HEK293T (cell line): ENCODE measurements around the gene L3MBTL3.

ENCODE experiments used
- CTCF ChIA-PET: fragments of 350-600 bp; formaldehyde crosslinking; extraction: SDS; loops from one replicate; lab custom pipeline; 2021; ENCODE audit warnings: antibody characterized with exemption, inconsistent platforms; lab: Yijun Ruan, JAX
- POLR2A ChIA-PET: fragments of 350-600 bp; formaldehyde crosslinking; extraction: SDS; loops from one replicate; lab custom pipeline; 2020; ENCODE audit warnings: antibody characterized with exemption, inconsistent platforms; lab: Yijun Ruan, JAX
- DNase-seq: peaks from one replicate; pipeline ENCODE4 v3.0.0; 2012; ENCODE audit warnings: mixed read lengths; ENCODE audit errors: extremely low spot score
- ARNT ChIP-seq: fragments of 450-650 bp; IDR thresholded peaks from 2 replicates; pipeline ENCODE4 v1.6.1; 2017; ENCODE audit warnings: mild to moderate bottlenecking
- BHLHE40 ChIP-seq: fragments of 450-650 bp; IDR thresholded peaks from 2 replicates; pipeline ENCODE4 v1.6.1; 2016; ENCODE audit warnings: mild to moderate bottlenecking, moderate library complexity, borderline replicate concordance
- CTBP1 ChIP-seq: fragments of 450-650 bp; IDR thresholded peaks from 2 replicates; pipeline ENCODE4 v1.6.1; 2016; ENCODE audit warnings: borderline replicate concordance
- ELF4 ChIP-seq: fragments of 450-650 bp; IDR thresholded peaks from 2 replicates; pipeline ENCODE4 v1.6.1; 2017; ENCODE audit warnings: antibody characterized with exemption
- FOXA1 ChIP-seq: fragments of 450-650 bp; IDR thresholded peaks from 2 replicates; pipeline ENCODE4 v1.6.1; 2016; ENCODE audit warnings: mild to moderate bottlenecking
- FOXK2 ChIP-seq: fragments of 450-650 bp; IDR thresholded peaks from 2 replicates; pipeline ENCODE4 v1.6.1; 2016; ENCODE audit warnings: mild to moderate bottlenecking
- FOXM1 ChIP-seq: fragments of 450-650 bp; IDR thresholded peaks from 2 replicates; pipeline ENCODE4 v1.6.1; 2017; ENCODE audit warnings: mild to moderate bottlenecking, borderline replicate concordance
- HDGF ChIP-seq: fragments of 450-650 bp; IDR thresholded peaks from 2 replicates; pipeline ENCODE4 v1.6.1; 2017; ENCODE audit warnings: antibody characterized with exemption, borderline replicate concordance
- L3MBTL2 ChIP-seq: fragments of 450-650 bp; conservative IDR thresholded peaks from 2 replicates; pipeline ENCODE4 v1.6.1; 2016; ENCODE audit warnings: mild to moderate bottlenecking
- LEF1 ChIP-seq: fragments of 450-650 bp; IDR thresholded peaks from 2 replicates; pipeline ENCODE4 v1.6.1; 2017; ENCODE audit warnings: mild to moderate bottlenecking, borderline replicate concordance
- NFRKB ChIP-seq: fragments of 450-650 bp; IDR thresholded peaks from 2 replicates; pipeline ENCODE4 v1.6.1; 2016; ENCODE audit warnings: mild to moderate bottlenecking, moderate library complexity
- PKNOX1 ChIP-seq: fragments of 450-650 bp; IDR thresholded peaks from 2 replicates; pipeline ENCODE4 v1.6.1; 2016
- SP1 ChIP-seq: fragments of 450-650 bp; IDR thresholded peaks from 2 replicates; pipeline ENCODE4 v1.6.1; 2017
- SUZ12 ChIP-seq: fragments of 450-650 bp; IDR thresholded peaks from 2 replicates; pipeline ENCODE4 v1.6.1; 2016; ENCODE audit warnings: mild to moderate bottlenecking
- TARDBP ChIP-seq: fragments of 450-650 bp; IDR thresholded peaks from 2 replicates; pipeline ENCODE4 v1.6.1; 2016
- ZNF384 ChIP-seq: fragments of 450-650 bp; IDR thresholded peaks from 2 replicates; pipeline ENCODE4 v1.6.1; 2016

The L3MBTL3 gene

DNA sequence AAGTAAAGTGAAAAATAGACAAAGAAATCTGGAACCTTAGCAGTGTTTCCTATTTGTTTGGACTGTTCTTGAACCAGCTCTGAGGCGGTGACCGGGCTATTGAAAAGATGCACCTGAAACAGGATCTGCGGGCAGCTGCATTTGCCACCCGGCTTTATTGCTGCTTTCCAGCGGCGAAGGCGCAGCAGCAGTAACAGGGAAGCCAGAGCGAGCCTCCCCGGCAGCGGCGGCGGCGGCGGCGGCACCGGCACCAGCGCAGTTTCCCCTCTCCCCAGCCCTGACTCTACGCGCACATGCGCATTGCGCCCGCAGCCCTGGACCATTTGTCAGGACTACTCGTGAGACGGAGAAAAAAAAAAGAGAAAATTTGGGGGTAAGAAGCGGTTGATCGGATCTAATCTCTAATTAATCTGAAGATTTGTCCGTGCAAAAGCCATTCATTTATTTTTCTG is at the start of gene L3MBTL3:
L3MBTL3 (plus strand) TSS at position 290 of the 452 bp plus-strand sequence. CDS start 24,119 bp downstream, outside the sequence.
- 0 out of 2 replicates have a peak, but pooled peaks have one; percentile 10 for TF ChIP-seq L3MBTL2
- 0 out of 2 replicates have a peak, but pooled peaks have one; percentile 56 for TF ChIP-seq ZNF384
- TF ChIP-seq CTBP1, result no peak
- peak; percentile 88 for DNase-seq
- POLR2A ChIA-PET, result no interaction called here
- CTCF ChIA-PET, result interaction anchor here (1.2 kb wide), 1 partner anchor 420 kb away, joined by 5 read pairs; no protein-coding TSS in a partner anchor

- ChIA-PET POLR2A (no interaction called here), CTCF (no interaction called here)
- no peak for TF ChIP-seq TARDBP
- TF ChIP-seq PKNOX1, result no peak
- TF ChIP-seq CTBP1, result no peak
- TF ChIP-seq ARNT, result no peak
- no peak for DNase-seq
Measured at GRCh38 chr6:129969064-129969463, 49.3 kb upstream of the L3MBTL3 start.

DNA sequence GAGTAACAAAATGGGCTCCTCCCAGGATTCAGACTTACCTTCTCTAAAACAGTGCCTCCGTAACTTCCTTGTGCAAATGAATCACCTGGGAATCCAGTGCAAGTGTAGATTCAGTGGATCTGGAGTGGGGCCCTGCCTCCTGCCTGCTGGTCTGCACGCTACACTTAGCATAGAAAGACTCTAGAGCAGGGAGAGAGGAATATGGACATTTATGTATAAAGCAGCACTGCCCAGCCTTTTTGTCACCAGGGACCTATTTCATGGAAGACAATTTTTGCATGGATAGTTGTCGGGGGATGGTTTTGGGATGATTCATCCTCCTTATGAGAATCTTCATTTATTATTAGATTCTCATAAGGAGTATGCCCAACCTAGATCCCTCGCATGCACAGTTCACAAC is 42.3 kb upstream of the L3MBTL3 start:
- POLR2A ChIA-PET, result no interaction called here
- no peak for DNase-seq
- CTCF ChIA-PET, result no interaction called here
- no peak for TF ChIP-seq PKNOX1
- no peak for TF ChIP-seq NFRKB
- no peak for TF ChIP-seq SUZ12
- no peak for TF ChIP-seq HDGF
- TF ChIP-seq FOXA1, result no peak
- no peak for TF ChIP-seq FOXM1
- no peak for TF ChIP-seq LEF1
- no peak for TF ChIP-seq BHLHE40
- no peak for TF ChIP-seq ARNT
- no peak for TF ChIP-seq CTBP1
- no peak for TF ChIP-seq L3MBTL2
- TF ChIP-seq TARDBP, result no peak
- TF ChIP-seq FOXK2, result no peak
- no peak for TF ChIP-seq ELF4

- ChIA-PET CTCF (no interaction called here), POLR2A (interaction anchor here (0.6 kb wide), 1 partner anchor 267 kb away, joined by 3 read pairs; no protein-coding TSS in a partner anchor)
- DNase-seq, result no peak
- TF ChIP-seq HDGF, result no peak
- no peak for TF ChIP-seq PKNOX1
- no peak for TF ChIP-seq CTBP1
- no peak for TF ChIP-seq NFRKB
- no peak for TF ChIP-seq LEF1
- TF ChIP-seq ARNT, result no peak
- no peak for TF ChIP-seq BHLHE40
- TF ChIP-seq SUZ12, result no peak
- no peak for TF ChIP-seq FOXA1
Measured at GRCh38 chr6:129978148-129978916, 40.0 kb upstream of the L3MBTL3 start.

DNA sequence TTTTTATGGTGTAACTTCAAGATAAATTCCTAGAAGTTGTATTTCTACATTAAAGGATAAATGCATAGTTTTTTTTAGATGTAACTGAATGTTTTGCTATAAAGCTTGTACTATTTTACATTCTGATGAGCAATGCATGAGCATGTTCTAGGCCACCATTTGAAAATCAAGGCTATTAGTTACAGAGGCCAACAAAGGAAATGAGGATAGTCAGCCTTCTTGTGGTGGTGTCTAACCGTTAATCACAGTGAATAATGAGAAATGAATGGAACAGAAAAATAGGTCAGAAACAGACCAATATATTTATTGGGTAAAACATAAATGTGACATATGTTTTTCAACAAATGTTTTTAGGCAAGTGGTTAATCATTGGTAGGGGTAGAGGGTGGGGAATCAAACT is 37.6 kb upstream of the L3MBTL3 start:
- CTCF ChIA-PET, result no interaction called here
- no peak for DNase-seq
- TF ChIP-seq NFRKB (no peak), FOXA1 (no peak), PKNOX1 (no peak), LEF1 (no peak), HDGF (no peak), CTBP1 (no peak), ELF4 (no peak), SP1 (no peak), L3MBTL2 (no peak), FOXK2 (no peak), FOXM1 (no peak), BHLHE40 (no peak), ARNT (no peak)
- POLR2A ChIA-PET, result no interaction called here

DNA sequence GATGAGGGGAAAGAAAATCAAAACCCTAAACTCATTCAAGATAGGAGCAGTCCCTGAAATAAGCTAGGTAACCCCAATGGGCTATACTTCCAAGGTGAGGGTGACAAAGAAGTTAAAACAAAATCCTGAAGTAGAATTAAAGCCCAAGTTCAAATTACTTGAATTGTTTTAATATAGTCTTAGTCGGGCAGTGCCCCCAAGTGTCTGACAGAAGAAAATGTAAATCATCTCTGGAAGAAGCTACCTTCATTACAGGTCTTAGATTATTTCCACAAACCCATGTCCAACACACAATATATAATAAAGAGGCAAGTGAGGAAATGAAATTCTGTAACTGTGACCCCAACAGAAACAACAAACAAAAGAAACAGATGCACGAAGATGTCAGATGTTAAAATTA is 36.8 kb upstream of the L3MBTL3 start:
- no peak for DNase-seq
- POLR2A ChIA-PET, result no interaction called here
- TF ChIP-seq HDGF (no peak), BHLHE40 (no peak), FOXM1 (no peak), PKNOX1 (no peak), CTBP1 (no peak), TARDBP (no peak), NFRKB (no peak), ARNT (no peak), ZNF384 (no peak), FOXK2 (no peak), ELF4 (no peak), FOXA1 (no peak), LEF1 (no peak), SP1 (no peak), L3MBTL2 (no peak)
- CTCF ChIA-PET, result no interaction called here
